SK-N-SH (cell line): ENCODE results near the gene EXOC6B. TPM values are rescaled to one million over a fixed set of nuclear protein-coding genes. Genes with fewer than 3 reads are reported as not detected.
A peak's percentile ranks its signal among the peaks of the same experiment; 100 is the strongest.

ENCODE experiments used
- CTCF ChIA-PET: fragments of 300-600, 350-600 bp; formaldehyde crosslinking; extraction: SDS; loops from one replicate; lab custom pipeline; 2021; lab: Yijun Ruan, JAX
- POLR2A ChIA-PET: fragments of 350-600 bp; sonication (Branson Sonifier 250); formaldehyde crosslinking; extraction: SDS; loops from one replicate; lab custom pipeline; 2020; ENCODE audit warnings: antibody characterized with exemption, inconsistent platforms; lab: Yijun Ruan, JAX
- DNase-seq: peaks from one replicate; pipeline ENCODE4 v3.0.0; 2012
- H2AFZ ChIP-seq: fragments of 200-600 bp; sonication (generic); 2 replicates; pipeline ENCODE4 v1.8.1; 2016; ENCODE audit warnings: antibody characterized with exemption, mild to moderate bottlenecking, low read depth
- H3F3A ChIP-seq: fragments of 200-600 bp; sonication (generic); replicated peaks from 2 replicates; pipeline ENCODE3; 2016; ENCODE audit warnings: antibody characterized with exemption, mild to moderate bottlenecking; ENCODE audit not compliant: insufficient read depth
- H3K27ac ChIP-seq, 2 experiments: fragments of 200-500 bp in 1 of 2; fragments of 200-600 bp in 1 of 2; sonication (Bioruptor generic) in 1 of 2; sonication (generic), shearing (Covaris generic) in 1 of 2; 2 replicates each; pipeline versions ENCODE4 v1.5.1 to v1.6.1; 2014 to 2016; ENCODE audit warnings: low read depth in 2 of 2, inconsistent platforms in 1 of 2, low read length in 1 of 2, mild to moderate bottlenecking in 1 of 2, mixed read lengths in 1 of 2
- H3K27me3 ChIP-seq: fragments of 200-600 bp; sonication (generic), shearing (Covaris generic); 2 replicates; pipeline ENCODE4 v1.6.1; 2016; ENCODE audit warnings: mixed run types; ENCODE audit not compliant: insufficient read depth
- H3K36me3 ChIP-seq, 2 experiments: fragments of 200-500 bp in 1 of 2; fragments of 200-600 bp in 1 of 2; sonication (Bioruptor generic) in 1 of 2; sonication (generic) in 1 of 2; replicated peaks in 1 of 2; 2 replicates each; pipeline versions ENCODE3 to v1.5.1; 2014 to 2016; ENCODE audit warnings: low read length in 1 of 2, mild to moderate bottlenecking in 1 of 2; ENCODE audit not compliant: insufficient read depth in 2 of 2, control insufficient read depth in 1 of 2
- H3K4me1 ChIP-seq, 2 experiments: fragments of 200-500 bp in 1 of 2; fragments of 200-600 bp in 1 of 2; sonication (Bioruptor generic) in 1 of 2; sonication (generic), shearing (Covaris generic) in 1 of 2; 2 replicates each; pipeline versions ENCODE4 v1.5.1 to v1.6.1; 2014 to 2016; ENCODE audit warnings: low read depth in 1 of 2, low read length in 1 of 2, mixed run types in 1 of 2; ENCODE audit not compliant: insufficient read depth in 2 of 2, control insufficient read depth in 1 of 2
- H3K4me2 ChIP-seq: fragments of 200-600 bp; sonication (generic), shearing (Covaris generic); 2 replicates; pipeline ENCODE4 v1.6.1; 2017; ENCODE audit warnings: mixed run types
- H3K4me3 ChIP-seq, 2 experiments: fragments of 200-500 bp in 1 of 2; fragments of 200-600 bp in 1 of 2; sonication (Bioruptor generic) in 1 of 2; sonication (generic), shearing (Covaris generic) in 1 of 2; 2 replicates each; pipeline versions ENCODE4 v1.5.1 to v1.8.1; 2014 to 2016; ENCODE audit warnings: low read depth in 2 of 2, inconsistent platforms in 1 of 2, low read length in 1 of 2, mild to moderate bottlenecking in 1 of 2, mixed read lengths in 1 of 2, moderate library complexity in 1 of 2
- H3K79me2 ChIP-seq: fragments of 200-600 bp; sonication (generic); 2 replicates; pipeline ENCODE4 v1.8.1; 2017; ENCODE audit warnings: mild to moderate bottlenecking; ENCODE audit not compliant: insufficient read depth
- H3K9ac ChIP-seq: fragments of 200-600 bp; sonication (generic); 2 replicates; pipeline ENCODE4 v1.6.1; 2017; ENCODE audit warnings: mixed run types
- H3K9me2 ChIP-seq: fragments of 200-600 bp; sonication (generic); 2 replicates; pipeline ENCODE4 v1.6.1; 2017; ENCODE audit warnings: mixed run types
- H3K9me3 ChIP-seq: fragments of 200-600 bp; sonication (generic); 2 replicates; pipeline ENCODE4 v1.6.1; 2017; ENCODE audit warnings: mixed run types, mild to moderate bottlenecking, moderate library complexity
- H4K20me1 ChIP-seq: fragments of 200-600 bp; sonication (generic); 2 replicates; pipeline ENCODE4 v1.6.1; 2017; ENCODE audit warnings: mild to moderate bottlenecking, mixed run types; ENCODE audit not compliant: insufficient read depth
- CTCF ChIP-seq: fragments of 200-600 bp; sonication (generic); IDR thresholded peaks from 2 replicates; pipeline ENCODE4 v1.6.1; 2017; ENCODE audit warnings: antibody characterized with exemption, mild to moderate bottlenecking, moderate library complexity
- ELF1 ChIP-seq: IDR thresholded peaks from 2 replicates; pipeline ENCODE4 v1.4.0; 2012
- FOSL2 ChIP-seq: IDR thresholded peaks from 2 replicates; pipeline ENCODE4 v1.4.0; 2012; ENCODE audit warnings: low read depth, mild to moderate bottlenecking, moderate library complexity, borderline replicate concordance
- FOXJ3 ChIP-seq: sonication (generic); formaldehyde crosslinking; IDR thresholded peaks from 2 replicates; pipeline ENCODE4 v1.5.1; 2020; ENCODE audit warnings: mild to moderate bottlenecking, missing genetic modification reagents
- GATA2 ChIP-seq: sonication (generic); formaldehyde crosslinking; IDR thresholded peaks from 2 replicates; pipeline ENCODE4 v1.5.0; 2020; ENCODE audit warnings: mild to moderate bottlenecking, missing genetic modification reagents
- JUND ChIP-seq: IDR thresholded peaks from 2 replicates; pipeline ENCODE4 v1.4.0; 2012
- MEF2A ChIP-seq: IDR thresholded peaks from 2 replicates; pipeline ENCODE4 v1.4.0; 2012; ENCODE audit warnings: low read depth, borderline replicate concordance
- MXI1 ChIP-seq: IDR thresholded peaks from 2 replicates; pipeline ENCODE4 v1.6.1; 2012; ENCODE audit warnings: mild to moderate bottlenecking, low read depth, low read length, improper control_type of control experiment
- POLR2AphosphoS5 ChIP-seq: IDR thresholded peaks from 2 replicates; pipeline ENCODE4 v1.6.1; 2012; ENCODE audit warnings: low read depth, low read length
- TAF1 ChIP-seq: IDR thresholded peaks from 2 replicates; pipeline ENCODE4 v1.6.1; 2012; ENCODE audit warnings: low read depth, mild to moderate bottlenecking, low read length, moderate library complexity, borderline replicate concordance
- TCF12 ChIP-seq: IDR thresholded peaks from 2 replicates; pipeline ENCODE4 v1.4.0; 2012
- YY1 ChIP-seq: IDR thresholded peaks from 2 replicates; pipeline ENCODE4 v1.4.0; 2012; ENCODE audit warnings: low read depth, mild to moderate bottlenecking
- WGBS: methylation state at CpG from one replicate; pipeline ENCODE4 v1.1.6; 2017; ENCODE audit warnings: low lambda C conversion rate; 5-methylcytosine and 5-hydroxymethylcytosine counted together
- polyA plus RNA-seq, 3 experiments: library from polyadenylated mRNA; depleted of rRNA; stranded (reverse); fragments of >200 nt; gene quantifications; 2 replicates each; pipeline ENCODE4 v1.2.3, GENCODE V29; 2012

Gene EXOC6B
- polyA plus RNA-seq, 1 of the 3 experiments (the other 2 are of a cell fraction), result 7.4 TPM

GRCh38 chr2:72415781-72416475 lies 409.9 kb downstream of the EXOC6B start:
- DNase-seq, result no peak
- no peak for TF ChIP-seq FOSL2
- TF ChIP-seq GATA2, result no peak
- no peak for TF ChIP-seq YY1
- no peak for TF ChIP-seq ELF1
- TF ChIP-seq FOXJ3, result no peak
- ChIA-PET CTCF (no interaction called here), POLR2A (no interaction called here)
- Histone ChIP-seq H3K27me3 (no peaks in the 10 kb centered on the region), H4K20me1 (no peaks in the 10 kb centered on the region), H3K4me1 (no peaks in the 10 kb centered on the region), H2AFZ (no peak overlapping the region), H3K9me3 (peaks cover 8% of the 10 kb centered on the region), H3K4me3 (no peak overlapping the region), H3K9me2 (no peaks in the 10 kb centered on the region), H3K4me2 (no peak overlapping the region), H3K27ac (no peak overlapping the region), H3K79me2 (no peaks in the 10 kb centered on the region), H3F3A (peaks cover 12% of the 10 kb centered on the region), H3K9ac (no peak overlapping the region), H3K36me3 (no peaks in the 10 kb centered on the region)
- WGBS, result 79% methylated on average over 5 of the region's 5 CpGs

- Histone ChIP-seq H3F3A (peaks cover 12% of the 10 kb centered on the region), H3K79me2 (no peaks in the 10 kb centered on the region; the same call in 1 of the 2 replicates), H3K4me3 (no peak overlapping the region), H3K36me3 (no peaks in the 10 kb centered on the region), H3K9me2 (no peaks in the 10 kb centered on the region), H3K4me1 (no peaks in the 10 kb centered on the region), H3K9ac (no peak overlapping the region), H2AFZ (no peak overlapping the region), H3K27me3 (no peaks in the 10 kb centered on the region), H3K4me2 (no peak overlapping the region), H4K20me1 (no peaks in the 10 kb centered on the region), H3K9me3 (peaks cover 8% of the 10 kb centered on the region), H3K27ac (no peak overlapping the region)
- POLR2A ChIA-PET, result no interaction called here
- DNase-seq, result peak; percentile 10
- CTCF ChIA-PET, result interaction anchor here (0.6 kb wide), 1 partner anchor 492 kb away, joined by 3 read pairs; no protein-coding TSS in a partner anchor
- TF ChIP-seq POLR2AphosphoS5 (no peak), CTCF (no peak), TAF1 (no peak), TCF12 (peak; percentile 33; the same call in 1 of the 2 replicates), MEF2A (no peak), JUND (peak; percentile 7; the same call in 1 of the 2 replicates), FOSL2 (peak; percentile 10; the same call in 1 of the 2 replicates), MXI1 (no peak)
- 86% methylated on average over 2 of the region's 2 CpGs for WGBS
Measured at GRCh38 chr2:72415241-72415661, 410.6 kb downstream of the EXOC6B start.
